ENCODE results near the gene CREM. TPM values are rescaled to one million over a fixed set of nuclear protein-coding genes. Genes with fewer than 3 reads are reported as not detected.

The CREM gene
- total and polyA plus RNA-seq, 2 of the 4 experiments (the other 2 are of a cell fraction): 33.2 to 40.5 TPM

DNA sequence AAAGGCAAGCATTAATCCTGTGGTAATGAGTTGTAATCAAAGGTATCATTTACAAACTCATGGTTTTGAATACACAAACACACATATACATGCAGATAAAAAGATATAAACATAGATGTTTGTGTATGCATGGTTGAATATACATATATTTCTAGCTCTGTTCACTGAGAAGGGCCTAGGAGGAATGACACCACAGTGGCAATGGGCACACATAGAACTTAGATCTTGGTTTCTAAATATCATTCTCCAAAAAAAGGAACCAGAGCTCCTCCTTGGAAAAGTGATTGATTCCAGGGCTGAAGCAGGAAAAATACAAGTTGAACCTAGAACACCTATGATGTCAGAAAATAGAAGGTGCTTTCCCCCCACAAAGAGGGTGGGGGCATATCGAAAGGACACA, 43.4 kb upstream of the CREM start:
- peaks cover 36% of the 10 kb centered on the region for H4K20me1 ChIP-seq (ENCODE audit: insufficient read depth, low read length)
- H3K36me3 ChIP-seq (ENCODE audit: control insufficient read depth, insufficient read depth, low read length): no peaks in the 10 kb centered on the region
- no peak overlapping the region for H3K4me3 ChIP-seq (ENCODE audit: insufficient read depth, low read depth, low read length)
- no peak overlapping the region for H4K91ac ChIP-seq (ENCODE audit: insufficient read depth, low read depth, low read length)
- no peak overlapping the region for H2BK20ac ChIP-seq (ENCODE audit: low read depth, low read length)
- H2BK120ac ChIP-seq (ENCODE audit: low read depth, low read length): no peak overlapping the region
- DNase-seq (no peak), ATAC-seq (ENCODE audit: low read depth) (no peak)
- no peak overlapping the region for H2BK15ac ChIP-seq (ENCODE audit: low read depth, low read length)
- no peak overlapping the region for H2BK5ac ChIP-seq (ENCODE audit: low read depth, low read length, poor library complexity, severe bottlenecking)
- H2AK9ac ChIP-seq (replicated peaks; ENCODE audit: low read depth, low read length, poor library complexity): no peak overlapping the region
- no peak overlapping the region for H3K4ac ChIP-seq (ENCODE audit: low read depth, low read length)
- H4K8ac ChIP-seq (ENCODE audit: low read depth in 2 of 2, low read length in 2 of 2): no peak overlapping the region
- no TSS peak for BruUV-seq (replicated peaks)
- ChIA-PET POLR2A (ENCODE audit: unreplicated experiment) (no interaction called here), CTCF (no interaction called here)
- no peaks in the 10 kb centered on the region for H3K9me3 ChIP-seq (ENCODE audit: control insufficient read depth, insufficient read depth, low read length)
- H3K56ac ChIP-seq (ENCODE audit: extremely low read depth, insufficient read depth, low read length): no peak overlapping the region
- no peak overlapping the region for H3K4me2 ChIP-seq (ENCODE audit: low read depth, low read length)
- H2AK5ac ChIP-seq (ENCODE audit: low read depth, low read length): no peak overlapping the region
- peaks cover 6% of the 10 kb centered on the region for H3K9me1 ChIP-seq (ENCODE audit: insufficient read depth, low read length)
- no peak overlapping the region for H3K9ac ChIP-seq (ENCODE audit: low read depth, low read length)
- intact Hi-C loops (cut with micrococcal nuclease) (no loop called here), in situ Hi-C loops (cut with MboI; ENCODE audit: low sequenced_read_pairs) (no loop called here), dilution Hi-C loops (cut with HindIII; ENCODE audit: low sequenced_read_pairs, unreplicated experiment) (no loop called here)
- H3K27me3 ChIP-seq (ENCODE audit: control insufficient read depth, insufficient read depth, low read length): no peaks in the 10 kb centered on the region
- H3K4me1 ChIP-seq (ENCODE audit: control insufficient read depth, insufficient read depth, low read length): peaks cover 4% of the 10 kb centered on the region; the same call in 1 of the 2 replicates
- H3K79me1 ChIP-seq (ENCODE audit: low read depth in 1 of 2, low read length in 2 of 2): peaks cover 19 to 56% of the 10 kb centered on the region in 2 experiments
- H3K27ac ChIP-seq (ENCODE audit: insufficient read depth, low read length): no peak overlapping the region
- no peak overlapping the region for H2AFZ ChIP-seq (replicated peaks; ENCODE audit: low read length, poor library complexity)
- no CpG with 5 or more reads among the region's 1 CpG for WGBS, 2 experiments (ENCODE audit: extremely low coverage in 2 of 2, insufficient read length in 1 of 2)
- no peak overlapping the region for H4K5ac ChIP-seq (ENCODE audit: low read depth, low read length)
- H3K23ac ChIP-seq (ENCODE audit: low read depth, low read length): no peak overlapping the region
- TF ChIP-seq RFX5 (IDR thresholded peaks at IDR 0.05; ENCODE audit: low read depth, low read length) (no peak), CHD1 (IDR thresholded peaks at IDR 0.05; ENCODE audit: low read depth, low read length) (no peak), FOS (IDR thresholded peaks at IDR 0.05; ENCODE audit: low read depth, low read length) (no peak)
- H3K18ac ChIP-seq (ENCODE audit: low read depth, low read length): no peak overlapping the region
- no peak overlapping the region for H3K14ac ChIP-seq (replicated peaks; ENCODE audit: low read depth, low read length)

Measured in IMR-90 (cell line).